Measurements from ENCODE around the gene PIGU.

GRCh38 chr20:34647737-34648136 is 29.2 kb downstream of the PIGU start:
- TF ChIP-seq FOXP2 (optimal IDR thresholded peaks at IDR 0.05; ENCODE audit: control extremely low read depth, extremely low read length, insufficient read depth) (no peak), EZH2 (IDR thresholded peaks at IDR 0.05) (no peak), POLR2AphosphoS5 (IDR thresholded peaks at IDR 0.05; ENCODE audit: borderline replicate concordance, low read depth, low read length) (no peak)
